Adrenal gland (tissue), 12 donors: ENCODE measurements around the gene TMCC1. TPM values are rescaled to one million over a fixed set of nuclear protein-coding genes. Genes with fewer than 3 reads are reported as not detected.

Experiments
- DNase-seq, 7 donors: peaks; one replicate each; pipeline ENCODE4 v3.0.0-alpha.2; 2019 to 2020
- H3K27ac ChIP-seq, 5 donors: fragments of 200-600 bp; sonication (generic) in 4 of 5; 1 replicate in 3 of 5; 2 replicates in 2 of 5; pipeline versions ENCODE4 v1.5.1 to v1.8.0; 2016 to 2020; ENCODE audit warnings: mild to moderate bottlenecking in 1 of 5
- H3K27me3 ChIP-seq: fragments of 200-600 bp; 2 replicates; pipeline ENCODE4 v1.8.0; 2021
- H3K36me3 ChIP-seq, 2 donors: fragments of 200-600 bp; replicated peaks in 1 of 2; 1 replicate in 1 of 2; 2 replicates in 1 of 2; pipeline versions ENCODE4 v1.5.1 to v1.8.0; 2018 to 2022
- H3K4me1 ChIP-seq, 2 donors: fragments of 200-600 bp; replicated peaks in 1 of 2; 1 replicate in 1 of 2; 2 replicates in 1 of 2; pipeline versions ENCODE4 v1.5.1 to v1.8.0; 2018 to 2021
- H3K4me3 ChIP-seq, 4 donors: fragments of 200-600 bp; sonication (generic) in 3 of 4; one replicate each; pipeline ENCODE4 v1.5.1; 2016 to 2018
- H3K9me3 ChIP-seq, 3 donors: fragments of 200-600 bp; sonication (generic) in 1 of 3; replicated peaks in 1 of 3; 1 replicate in 2 of 3; 2 replicates in 1 of 3; pipeline versions ENCODE4 v1.5.1 to v1.8.0; 2016 to 2021
- POLR2A ChIP-seq, 2 donors: fragments of 450-650 bp; IDR thresholded peaks; one replicate each; pipeline ENCODE4 v1.6.1; 2017; ENCODE audit warnings: antibody characterized with exemption in 2 of 2, mild to moderate bottlenecking in 2 of 2, moderate library complexity in 1 of 2
- WGBS, 4 donors: extraction: QIAGEN DNeasy Blood & Tissue Kit in 2 of 4; methylation state at CpG; one replicate each; pipeline versions ENCODE4 v1.1.5 to v1.1.7; 2013 to 2017; 5-methylcytosine and 5-hydroxymethylcytosine counted together
- intact Hi-C, 2 donors: fragments of 100-400 bp; cut with DNase I; formaldehyde crosslinking; loops; one replicate each; pipeline versions ENCODE4 v1.14.1 to v1.15.0; 2022 to 2023
- polyA plus RNA-seq, 3 donors: library from polyadenylated mRNA; stranded (reverse); fragments of 200-250 nt in 2 of 3; fragments of 350-450 nt in 1 of 3; fragmentation: Illumina TruSeq in 1 of 3; extraction: RNeasy Lipid Tissue Mini Kit (QIAGEN cat#74804) in 1 of 3; gene quantifications; one replicate each; pipeline ENCODE4 v1.2.3, GENCODE V29; 2013 to 2014
- total RNA-seq, 9 donors: library from RNA; depleted of rRNA in 4 of 9; stranded (reverse); fragments of >200 nt in 4 of 9; fragments of 120-200 nt in 1 of 9; fragmentation: NEBNext Ultra II Directional in 1 of 9; extraction: Animal tissue kit (Norgen Biotek cat#: 25700) in 1 of 9; gene quantifications; one replicate each; pipeline versions ENCODE4 v1.1.0 to v1.2.4, GENCODE V29; 2013 to 2023
- TF ChIP-seq, protein P1 (sequence below), 6 experiments: fragments of 450-650 bp in 4 of 6; fragments of 200-600 bp in 2 of 6; sonication (generic) in 1 of 6; IDR thresholded peaks; 1 replicate in 5 of 6; 2 replicates in 1 of 6; pipeline versions ENCODE4 v1.5.1 to v1.8.0; 2016 to 2021; ENCODE audit warnings: antibody characterized with exemption in 6 of 6, mild to moderate bottlenecking in 2 of 6, moderate library complexity in 1 of 6
- donor health status: healthy with polysubstance abuse.
- donor health status: Bipolar disorder and iron deficiency.
- donor health status: DM: yes; HTN: yes; CAD: no.
- donor health status: DM: no; HTN: no; CAD: no.
- donor health status: DM: no; HTN: no; CAD: no.
- donor health status: DM: yes; HTN: yes; CAD: no.

TMCC1 gene
- total and polyA plus RNA-seq, 12 donors: 6.3 to 141 (median 22.9) TPM

DNA sequence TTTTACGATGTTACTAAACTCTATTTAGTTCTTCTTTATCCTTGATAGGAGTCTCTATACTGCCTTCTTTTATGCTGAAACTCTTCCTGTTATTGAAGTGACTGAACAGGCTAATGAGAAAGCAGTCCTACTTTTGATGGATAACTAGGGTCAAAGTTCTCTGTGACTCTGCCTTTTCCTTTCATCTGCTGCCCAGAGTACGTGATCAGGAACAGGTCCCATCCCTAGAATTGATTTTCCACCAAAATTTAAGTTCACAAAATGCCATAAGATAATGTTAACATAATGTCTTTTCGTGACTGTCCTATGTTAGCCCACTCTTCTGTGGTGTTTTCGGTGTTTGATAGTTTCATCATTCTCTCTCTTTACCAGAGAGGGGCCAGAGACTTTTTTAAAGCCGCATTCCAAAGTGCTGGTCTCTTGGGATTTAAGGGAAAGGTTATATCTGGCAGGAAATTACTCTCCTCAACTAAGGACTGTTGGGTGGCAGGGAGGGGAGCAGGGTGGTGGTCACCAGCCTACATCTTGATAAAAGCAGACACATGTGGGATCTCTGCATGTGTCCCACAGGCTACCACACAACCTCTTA lies 236.8 kb downstream of the TMCC1 start:
- Histone ChIP-seq H3K4me1 (peaks cover 17 to 39% of the 10 kb centered on the region in 2 donors), H3K36me3 (peaks cover 0 to 6% of the 10 kb centered on the region in 2 donors), H3K9me3 (no peaks in the 10 kb centered on the region), H3K27ac (no peak overlapping the region), H3K4me3 (no peak overlapping the region), H3K27me3 (no peaks in the 10 kb centered on the region)
- DNase-seq: no peak
- intact Hi-C loops: no loop called here
- WGBS, 4 donors: 67 to 76% (median 70%) methylated on average over 5 of the region's 5 CpGs
- TF ChIP-seq, protein P1, sequence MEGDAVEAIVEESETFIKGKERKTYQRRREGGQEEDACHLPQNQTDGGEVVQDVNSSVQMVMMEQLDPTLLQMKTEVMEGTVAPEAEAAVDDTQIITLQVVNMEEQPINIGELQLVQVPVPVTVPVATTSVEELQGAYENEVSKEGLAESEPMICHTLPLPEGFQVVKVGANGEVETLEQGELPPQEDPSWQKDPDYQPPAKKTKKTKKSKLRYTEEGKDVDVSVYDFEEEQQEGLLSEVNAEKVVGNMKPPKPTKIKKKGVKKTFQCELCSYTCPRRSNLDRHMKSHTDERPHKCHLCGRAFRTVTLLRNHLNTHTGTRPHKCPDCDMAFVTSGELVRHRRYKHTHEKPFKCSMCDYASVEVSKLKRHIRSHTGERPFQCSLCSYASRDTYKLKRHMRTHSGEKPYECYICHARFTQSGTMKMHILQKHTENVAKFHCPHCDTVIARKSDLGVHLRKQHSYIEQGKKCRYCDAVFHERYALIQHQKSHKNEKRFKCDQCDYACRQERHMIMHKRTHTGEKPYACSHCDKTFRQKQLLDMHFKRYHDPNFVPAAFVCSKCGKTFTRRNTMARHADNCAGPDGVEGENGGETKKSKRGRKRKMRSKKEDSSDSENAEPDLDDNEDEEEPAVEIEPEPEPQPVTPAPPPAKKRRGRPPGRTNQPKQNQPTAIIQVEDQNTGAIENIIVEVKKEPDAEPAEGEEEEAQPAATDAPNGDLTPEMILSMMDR (IDR thresholded peaks at IDR 0.05): no peak
- no peak for TF ChIP-seq POLR2A (IDR thresholded peaks at IDR 0.05)

DNA sequence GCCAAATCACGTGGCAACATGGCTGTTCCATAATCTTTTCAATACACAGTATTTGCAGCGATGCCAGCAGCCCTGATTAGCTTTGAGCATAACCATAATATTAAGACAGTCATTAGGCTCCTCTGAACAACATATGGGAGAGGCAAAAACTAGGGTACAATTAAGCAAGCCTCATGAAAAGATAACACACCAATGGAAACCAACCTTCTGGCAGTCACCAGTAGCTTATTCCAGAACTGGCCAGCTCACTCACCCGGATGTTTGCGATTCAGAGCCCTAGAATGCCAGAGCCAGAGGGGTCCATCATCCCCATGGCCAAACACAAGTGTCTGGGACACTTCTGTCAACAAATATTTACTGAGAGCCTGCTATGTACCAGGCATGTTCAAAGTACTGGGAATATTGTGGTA lies 238.2 kb downstream of the TMCC1 start:
- H3K4me1 ChIP-seq: peaks cover 17 to 49% of the 10 kb centered on the region in 2 donors
- no peak overlapping the region for H3K4me3 ChIP-seq
- peaks cover 0 to 15% of the 10 kb centered on the region in 2 donors for H3K36me3 ChIP-seq
- TF ChIP-seq POLR2A (IDR thresholded peaks at IDR 0.05): no peak
- TF ChIP-seq, protein P1 (IDR thresholded peaks at IDR 0.05): no peak
- intact Hi-C loops: no loop called here
- 81 to 94% (median 85%) methylated on average over 4 of the region's 4 CpGs for WGBS, 4 donors
- no peaks in the 10 kb centered on the region for H3K27me3 ChIP-seq
- no peaks in the 10 kb centered on the region for H3K9me3 ChIP-seq
- no peak for DNase-seq
- no peak overlapping the region for H3K27ac ChIP-seq

DNA sequence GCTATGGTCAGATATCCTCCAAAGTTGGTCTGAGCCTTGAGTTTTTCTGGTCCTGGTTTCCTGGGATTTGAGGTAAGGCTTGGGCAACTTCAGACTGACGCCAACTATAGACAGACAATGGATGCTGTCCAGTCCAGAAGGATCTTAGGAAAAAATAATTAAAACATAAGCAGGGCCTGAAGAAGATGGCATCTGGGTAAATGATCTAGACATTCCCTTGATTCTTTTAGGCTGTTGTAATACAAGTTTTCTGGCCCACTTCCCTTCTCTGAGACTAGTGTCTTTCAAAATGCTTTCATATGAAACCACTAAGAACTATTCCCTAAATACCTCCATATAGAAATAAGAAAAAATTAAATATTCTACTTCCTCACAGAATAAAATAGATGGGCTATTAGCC lies 239.4 kb downstream of the TMCC1 start:
- H3K4me1 ChIP-seq: peaks cover 17 to 54% of the 10 kb centered on the region in 2 donors
- DNase-seq: no peak

DNA sequence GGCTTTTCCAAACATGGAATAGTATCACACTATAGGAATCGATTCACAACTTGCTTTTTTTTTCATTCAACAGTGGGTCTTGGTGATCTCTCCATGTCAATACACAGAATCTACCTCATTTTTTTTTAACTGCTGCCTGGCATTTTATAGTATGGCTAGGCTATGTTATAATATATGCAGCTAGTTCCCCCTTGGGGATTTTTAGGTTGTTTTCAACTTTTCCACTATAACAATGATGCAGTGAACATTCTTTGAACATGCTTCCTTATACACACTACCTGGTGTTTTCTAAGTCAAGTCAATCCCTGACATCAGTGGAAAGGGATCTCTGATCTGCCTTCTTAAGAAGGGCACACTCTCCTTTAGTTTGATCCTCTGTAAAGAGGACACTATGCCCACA lies 240.5 kb downstream of the TMCC1 start:
- DNase-seq: no peak
- Histone ChIP-seq H3K4me1 (peaks cover 14 to 46% of the 10 kb centered on the region in 2 donors), H3K36me3 (peaks cover 0 to 15% of the 10 kb centered on the region in 2 donors), H3K9me3 (no peaks in the 10 kb centered on the region), H3K27me3 (no peaks in the 10 kb centered on the region), H3K4me3 (no peak overlapping the region), H3K27ac (no peak overlapping the region)
- TF ChIP-seq, protein P1 (IDR thresholded peaks at IDR 0.05): no peak
- no peak for TF ChIP-seq POLR2A (IDR thresholded peaks at IDR 0.05)
- intact Hi-C loops: loop anchor here in 1 of 2 donors (5.0 kb wide), 1 partner anchor 169 kb away; no protein-coding TSS in a partner anchor
- 81 to 91% (median 90%) methylated on average over 1 of the region's 1 CpG for WGBS, 4 donors

More for the DNA sequence above, 239.4 kb downstream of the TMCC1 start:
- Histone ChIP-seq H3K4me3 (no peak overlapping the region), H3K36me3 (peaks cover 0 to 15% of the 10 kb centered on the region in 2 donors), H3K27ac (no peak overlapping the region), H3K9me3 (no peaks in the 10 kb centered on the region), H3K27me3 (no peaks in the 10 kb centered on the region)
- TF ChIP-seq, protein P1 (IDR thresholded peaks at IDR 0.05): no peak
- no peak for TF ChIP-seq POLR2A (IDR thresholded peaks at IDR 0.05)
- 96 to 100% (median 100%) methylated on average over 1 of the region's 1 CpG for WGBS, 4 donors
- intact Hi-C loops: loop anchor here in 1 of 2 donors (5.0 kb wide), 1 partner anchor 168 kb away; no protein-coding TSS in a partner anchor
